NCI-H1436 (cell line): ENCODE measurements around the gene GOLGA6L2.
"Not testable (repeated sequence)": the region's sequence is repeated elsewhere in the genome, so short reads cannot be mapped to it uniquely, and the experiment has no call there.

ENCODE experiments used
- DNase-seq: peaks from one replicate; lab custom pipeline; 2025; lab: John Stamatoyannopoulos, UW

Gene GOLGA6L2

GRCh38 chr15:23422946-23423708 lies 23.9 kb downstream of the GOLGA6L2 start:
- DNase-seq, result no peak

- DNase-seq, result no peak
These were observed 24.7 kb downstream of the GOLGA6L2 start for GRCh38 chr15:23422099-23422945.

- DNase-seq, result no peak
These were observed 26.1 kb downstream of the GOLGA6L2 start for GRCh38 chr15:23420806-23421575.

GRCh38 chr15:23416349-23417276 lies 30.4 kb downstream of the GOLGA6L2 start:
- no peak for DNase-seq

- DNase-seq, result not testable (repeated sequence)
These were observed 31.2 kb downstream of the GOLGA6L2 start for GRCh38 chr15:23415866-23416265.

GRCh38 chr15:23415321-23415865 lies 31.6 kb downstream of the GOLGA6L2 start:
- DNase-seq, result no peak

GRCh38 chr15:23412881-23413600 lies 34.0 kb downstream of the GOLGA6L2 start:
- DNase-seq, result not testable (repeated sequence)

GRCh38 chr15:23411841-23412240 lies 35.2 kb downstream of the GOLGA6L2 start:
- DNase-seq, result no peak

GRCh38 chr15:23403550-23403949 lies 43.5 kb downstream of the GOLGA6L2 start:
- no peak for DNase-seq

- DNase-seq, result no peak
These were observed 44.5 kb downstream of the GOLGA6L2 start for GRCh38 chr15:23402544-23402943.

- no peak for DNase-seq
These were observed 44.9 kb downstream of the GOLGA6L2 start for GRCh38 chr15:23402140-23402539.

- no peak for DNase-seq
These were observed 45.4 kb downstream of the GOLGA6L2 start for GRCh38 chr15:23401627-23402026.

GRCh38 chr15:23399207-23399606 lies 47.8 kb downstream of the GOLGA6L2 start:
- DNase-seq, result not testable (repeated sequence)

- DNase-seq, result not testable (repeated sequence)
These were observed 48.7 kb downstream of the GOLGA6L2 start for GRCh38 chr15:23398357-23398756.

GRCh38 chr15:23397779-23398178 lies 49.3 kb downstream of the GOLGA6L2 start:
- DNase-seq, result no peak

GRCh38 chr15:23395832-23396231 lies 51.2 kb downstream of the GOLGA6L2 start:
- DNase-seq, result no peak

- no peak for DNase-seq
These were observed 51.9 kb downstream of the GOLGA6L2 start for GRCh38 chr15:23395030-23395692.
